Vagina (tissue), 2 donors: ENCODE data around the gene EPHB6. TPM values are rescaled to one million over a fixed set of nuclear protein-coding genes. Genes with fewer than 3 reads are reported as not detected.
A peak's percentile ranks its signal among the peaks of the same experiment; 100 is the strongest.

Experiments
- DNase-seq, 2 donors: peaks; one replicate each; pipeline ENCODE4 v3.0.0-alpha.2; 2017; ENCODE audit errors: extremely low spot score in 2 of 2
- H3K27ac ChIP-seq: fragments of 200-600 bp; sonication (generic); one replicate; pipeline ENCODE4 v1.5.1; 2019
- H3K27me3 ChIP-seq: fragments of 200-600 bp; sonication (generic); one replicate; pipeline ENCODE4 v1.5.1; 2019
- H3K36me3 ChIP-seq, 2 donors: fragments of 200-600 bp; sonication (generic); one replicate each; pipeline ENCODE4 v1.5.1; 2017 to 2019
- H3K4me1 ChIP-seq: fragments of 200-600 bp; sonication (generic); one replicate; pipeline ENCODE4 v1.5.1; 2019
- H3K4me3 ChIP-seq, 2 donors: fragments of 200-600 bp; sonication (generic); 1 replicate in 1 of 2; 2 replicates in 1 of 2; pipeline ENCODE4 v1.5.1; 2016 to 2019
- H3K9me3 ChIP-seq: fragments of 200-600 bp; sonication (generic); one replicate; pipeline ENCODE4 v1.5.1; 2019
- CTCF ChIP-seq, 3 experiments: fragments of 450-650 bp in 2 of 3; fragments of 200-600 bp in 1 of 3; sonication (generic) in 1 of 3; IDR thresholded peaks; one replicate each; pipeline ENCODE4 v1.5.1; 2017 to 2019; ENCODE audit warnings: antibody characterized with exemption in 3 of 3, mild to moderate bottlenecking in 2 of 3, moderate library complexity in 2 of 3
- POLR2A ChIP-seq, 2 donors: fragments of 450-650 bp; IDR thresholded peaks; one replicate each; pipeline ENCODE4 v1.6.1; 2017; ENCODE audit warnings: antibody characterized with exemption in 2 of 2, mild to moderate bottlenecking in 2 of 2, moderate library complexity in 2 of 2
- POLR2AphosphoS5 ChIP-seq, 2 donors: sonication (generic); formaldehyde crosslinking; IDR thresholded peaks; one replicate each; pipeline ENCODE4 v1.9.0; 2017; ENCODE audit warnings: antibody characterized with exemption in 2 of 2, mild to moderate bottlenecking in 2 of 2, low read depth in 1 of 2; ENCODE audit not compliant: insufficient read depth in 1 of 2
- intact Hi-C: fragments of 100-400 bp; cut with DNase I; formaldehyde crosslinking; loops from one replicate; pipeline ENCODE4 v1.15.1; 2023
- total RNA-seq: library from RNA; depleted of rRNA; stranded (reverse); fragments of >200 nt; gene quantifications from one replicate; pipeline ENCODE4 v1.2.3, GENCODE V29; 2016

EPHB6 gene
- total RNA-seq, 1 donor from 2014 or later, result 68.3 TPM

- DNase-seq, result no peak
These were observed 353 bp downstream of the EPHB6 start for GRCh38 chr7:142855114-142855743.

GRCh38 chr7:142855756-142856564, 1.1 kb downstream of the EPHB6 start:
- Histone ChIP-seq H3K27me3 (no peaks in the 10 kb centered on the region), H3K36me3 (no peaks in the 10 kb centered on the region), H3K27ac (peak overlapping the region; percentile 88), H3K9me3 (no peaks in the 10 kb centered on the region), H3K4me3 (peak overlapping the region; percentile 82 to 87), H3K4me1 (peaks cover 51% of the 10 kb centered on the region)
- TF ChIP-seq POLR2A (IDR thresholded peaks at IDR 0.05) (no peak), POLR2AphosphoS5 (IDR thresholded peaks at IDR 0.05; ENCODE audit: insufficient read depth in 1 of 2, low read depth in 1 of 2) (peak; percentile 13 to 68)
- intact Hi-C loops, result loop anchor here (10.0 kb wide), 1 partner anchor 359 kb away; no protein-coding TSS in a partner anchor
- DNase-seq, result peak in 1 of 2 donors; percentile 89

More at GRCh38 chr7:142855114-142855743, 353 bp downstream of the EPHB6 start:
- Histone ChIP-seq H3K36me3 (no peaks in the 10 kb centered on the region), H3K4me3 (peak overlapping the region; percentile 82 to 87), H3K4me1 (peaks cover 47% of the 10 kb centered on the region), H3K27ac (peak overlapping the region; percentile 88), H3K27me3 (no peaks in the 10 kb centered on the region), H3K9me3 (no peaks in the 10 kb centered on the region)
- peak in 1 of 2 donors; percentile 13 for TF ChIP-seq POLR2AphosphoS5 (IDR thresholded peaks at IDR 0.05; ENCODE audit: insufficient read depth in 1 of 2, low read depth in 1 of 2)
- TF ChIP-seq POLR2A (IDR thresholded peaks at IDR 0.05), result peak in 1 of 2 donors; percentile 23
- no peak for TF ChIP-seq CTCF (IDR thresholded peaks at IDR 0.05)
- intact Hi-C loops, result loop anchor here (10.0 kb wide), 1 partner anchor 360 kb away; no protein-coding TSS in a partner anchor

- intact Hi-C loops, result loop anchor here (10.0 kb wide), 1 partner anchor 358 kb away; no protein-coding TSS in a partner anchor
- Histone ChIP-seq H3K4me1 (peaks cover 51% of the 10 kb centered on the region), H3K9me3 (no peaks in the 10 kb centered on the region), H3K36me3 (no peaks in the 10 kb centered on the region), H3K27ac (peak overlapping the region; percentile 88), H3K4me3 (peak overlapping the region; percentile 82 to 87), H3K27me3 (no peaks in the 10 kb centered on the region)
- DNase-seq, result no peak
- no peak for TF ChIP-seq POLR2A (IDR thresholded peaks at IDR 0.05)
- TF ChIP-seq POLR2AphosphoS5 (IDR thresholded peaks at IDR 0.05; ENCODE audit: insufficient read depth in 1 of 2, low read depth in 1 of 2), result no peak
- TF ChIP-seq CTCF (IDR thresholded peaks at IDR 0.05), result no peak
These were observed 1.8 kb downstream of the EPHB6 start for GRCh38 chr7:142856565-142857245.

- Histone ChIP-seq H3K27me3 (no peaks in the 10 kb centered on the region), H3K27ac (peak overlapping the region; percentile 88), H3K9me3 (no peaks in the 10 kb centered on the region), H3K4me1 (peaks cover 51% of the 10 kb centered on the region), H3K4me3 (no peak overlapping the region), H3K36me3 (peaks cover 0 to 2% of the 10 kb centered on the region in 2 donors)
- no peak for TF ChIP-seq POLR2A (IDR thresholded peaks at IDR 0.05)
- TF ChIP-seq POLR2AphosphoS5 (IDR thresholded peaks at IDR 0.05; ENCODE audit: insufficient read depth in 1 of 2, low read depth in 1 of 2), result no peak
- intact Hi-C loops, result loop anchor here (10.0 kb wide), 1 partner anchor 357 kb away; no protein-coding TSS in a partner anchor
- no peak for DNase-seq
These were observed 2.7 kb downstream of the EPHB6 start for GRCh38 chr7:142857625-142858024.

- Histone ChIP-seq H3K36me3 (peaks cover 0 to 20% of the 10 kb centered on the region in 2 donors), H3K27ac (no peak overlapping the region), H3K9me3 (no peaks in the 10 kb centered on the region), H3K4me1 (peaks cover 46% of the 10 kb centered on the region), H3K4me3 (no peak overlapping the region), H3K27me3 (no peaks in the 10 kb centered on the region)
- no peak for DNase-seq
- TF ChIP-seq POLR2AphosphoS5 (IDR thresholded peaks at IDR 0.05; ENCODE audit: insufficient read depth in 1 of 2, low read depth in 1 of 2), result no peak
- TF ChIP-seq POLR2A (IDR thresholded peaks at IDR 0.05), result no peak
- TF ChIP-seq CTCF (IDR thresholded peaks at IDR 0.05), result no peak
- intact Hi-C loops, result loop anchor here (10.0 kb wide), 1 partner anchor 355 kb away; no protein-coding TSS in a partner anchor
These were observed 4.5 kb downstream of the EPHB6 start for GRCh38 chr7:142859411-142859810.
